ENCODE measurements around the gene AGPAT2.

The AGPAT2 gene

DNA sequence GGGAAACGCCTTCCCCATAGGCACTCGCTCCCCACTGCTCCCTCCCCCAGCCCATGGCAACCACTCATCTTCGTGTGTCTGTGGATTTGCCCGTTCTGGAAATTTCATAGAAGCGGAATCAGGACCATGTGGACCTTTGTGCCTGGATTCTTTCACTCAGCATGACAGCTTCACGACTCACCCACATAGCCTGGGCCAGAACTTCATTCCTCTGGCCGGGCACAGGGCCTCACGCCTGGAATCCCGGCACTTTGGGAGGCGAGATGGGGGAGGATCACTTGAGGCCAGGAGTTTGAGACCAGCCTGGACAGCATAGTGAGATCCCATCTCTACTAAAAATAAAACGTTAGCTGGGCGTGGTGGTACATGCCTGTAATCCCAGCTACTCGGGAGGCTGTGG, 13.0 kb upstream of the AGPAT2 start:
- DNase-seq: no peak

DNA sequence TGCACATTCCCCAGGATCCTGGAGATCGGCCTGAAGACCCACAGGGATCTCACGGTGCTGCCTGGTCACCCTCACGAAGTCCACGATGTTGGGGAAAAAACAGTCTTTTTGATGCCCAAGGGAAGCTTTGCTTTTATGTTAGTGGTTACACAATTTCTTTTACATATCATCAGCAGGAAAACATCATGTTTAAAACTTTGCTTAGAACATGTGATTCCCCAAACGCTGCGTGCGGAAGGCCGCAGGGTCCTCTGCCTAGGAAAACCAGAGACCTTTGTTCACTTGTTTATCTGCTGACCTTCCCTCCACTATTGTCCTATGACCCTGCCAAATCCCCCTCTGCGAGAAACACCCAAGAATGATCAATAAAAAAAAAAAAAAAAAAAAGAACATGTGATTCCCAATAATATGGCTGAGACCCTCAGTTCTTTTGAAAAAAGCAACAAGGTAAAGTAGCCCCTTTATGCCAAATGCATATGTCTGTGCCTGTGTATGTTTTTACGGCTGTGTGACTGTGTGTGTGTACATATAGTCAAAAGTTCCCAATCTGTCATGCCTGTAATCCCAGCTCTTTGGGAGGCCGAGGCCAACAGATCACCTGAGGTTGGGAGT, 11.5 kb upstream of the AGPAT2 start:
- DNase-seq: no peak

- no peak for DNase-seq
Observed at GRCh38 chr9:136697821-136698526, 10.7 kb upstream of the AGPAT2 start.

DNA sequence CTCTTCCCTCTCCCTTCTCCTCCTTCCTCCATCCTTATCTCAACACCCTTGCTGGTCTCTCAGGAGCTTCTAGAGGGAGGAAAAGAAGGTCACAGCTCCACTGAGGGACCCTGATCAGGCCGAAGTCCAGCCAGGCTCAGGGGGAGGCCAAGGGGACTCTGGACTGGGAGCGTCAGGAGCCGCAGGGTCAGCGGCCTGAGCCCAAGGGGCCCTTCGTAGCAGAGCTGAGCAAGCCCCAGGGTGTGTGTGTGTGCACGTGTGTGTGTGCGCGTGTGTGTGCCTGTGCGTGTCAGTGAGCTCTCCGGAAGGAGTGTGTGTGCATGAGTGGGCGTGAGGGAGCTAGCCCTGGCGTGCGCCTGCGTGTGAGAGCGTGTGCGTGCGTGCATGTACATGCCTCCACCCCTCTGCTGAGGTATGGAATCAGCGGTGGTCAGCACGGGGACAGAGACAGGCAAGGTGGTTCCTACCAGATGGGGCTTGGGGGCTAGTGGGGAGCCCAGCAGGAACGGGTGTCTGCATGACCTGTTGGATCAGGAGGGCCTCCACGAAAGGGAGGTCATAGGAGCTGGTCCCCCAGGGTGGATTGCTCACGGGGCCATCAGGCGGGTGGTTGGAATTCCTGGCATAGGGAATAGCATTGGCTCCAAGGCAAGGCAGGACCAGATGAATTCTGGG, 10.0 kb upstream of the AGPAT2 start:
- DNase-seq: no peak

GRCh38 chr9:136696502-136696901, 9.2 kb upstream of the AGPAT2 start:
- no peak for DNase-seq

GRCh38 chr9:136695955-136696354, 8.7 kb upstream of the AGPAT2 start:
- no peak for DNase-seq

DNA sequence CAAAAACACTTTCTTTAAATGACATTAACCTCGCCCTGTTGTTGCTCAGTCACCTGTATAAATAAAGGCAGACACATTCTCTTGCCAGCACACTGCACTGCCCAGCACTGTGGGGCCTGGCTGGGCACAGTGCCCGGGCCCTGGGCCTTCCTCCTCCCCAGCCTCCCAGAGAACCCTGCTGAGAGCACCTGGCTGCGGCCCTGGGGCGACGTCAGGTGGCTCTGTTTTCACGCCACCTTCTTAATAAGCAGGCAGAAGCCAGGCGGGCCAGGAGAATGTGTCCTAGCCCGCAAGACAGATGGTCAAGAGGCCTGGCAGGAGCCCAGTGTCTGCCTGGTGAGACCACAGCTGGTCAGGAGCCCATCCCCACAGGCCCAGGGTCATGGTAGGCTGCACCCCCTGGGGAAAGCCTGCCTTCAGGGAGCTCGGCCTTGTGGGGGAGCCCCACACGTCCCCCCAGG, 8.2 kb upstream of the AGPAT2 start:
- no peak for DNase-seq

DNA sequence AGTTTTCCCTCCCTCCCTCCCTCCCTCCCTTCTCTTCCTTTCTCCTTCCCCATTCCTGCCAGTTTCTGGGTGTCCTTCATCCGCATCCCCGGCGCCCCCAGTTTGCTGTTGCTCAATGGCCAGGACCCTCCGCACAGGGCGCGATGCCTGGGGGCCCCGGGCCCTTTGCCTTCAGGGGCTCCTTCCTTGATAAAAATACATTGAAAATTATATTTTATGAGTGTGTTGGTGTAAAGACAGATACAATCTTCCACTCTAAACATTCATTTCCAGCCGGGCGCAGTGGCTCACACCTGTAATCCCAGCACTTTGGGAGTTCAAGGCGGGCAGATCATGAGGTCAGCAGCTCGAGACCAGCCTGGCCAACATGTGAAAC, 7.6 kb upstream of the AGPAT2 start:
- DNase-seq: no peak

- DNase-seq: no peak
Observed at GRCh38 chr9:136694163-136694871, 7.1 kb upstream of the AGPAT2 start.

DNA sequence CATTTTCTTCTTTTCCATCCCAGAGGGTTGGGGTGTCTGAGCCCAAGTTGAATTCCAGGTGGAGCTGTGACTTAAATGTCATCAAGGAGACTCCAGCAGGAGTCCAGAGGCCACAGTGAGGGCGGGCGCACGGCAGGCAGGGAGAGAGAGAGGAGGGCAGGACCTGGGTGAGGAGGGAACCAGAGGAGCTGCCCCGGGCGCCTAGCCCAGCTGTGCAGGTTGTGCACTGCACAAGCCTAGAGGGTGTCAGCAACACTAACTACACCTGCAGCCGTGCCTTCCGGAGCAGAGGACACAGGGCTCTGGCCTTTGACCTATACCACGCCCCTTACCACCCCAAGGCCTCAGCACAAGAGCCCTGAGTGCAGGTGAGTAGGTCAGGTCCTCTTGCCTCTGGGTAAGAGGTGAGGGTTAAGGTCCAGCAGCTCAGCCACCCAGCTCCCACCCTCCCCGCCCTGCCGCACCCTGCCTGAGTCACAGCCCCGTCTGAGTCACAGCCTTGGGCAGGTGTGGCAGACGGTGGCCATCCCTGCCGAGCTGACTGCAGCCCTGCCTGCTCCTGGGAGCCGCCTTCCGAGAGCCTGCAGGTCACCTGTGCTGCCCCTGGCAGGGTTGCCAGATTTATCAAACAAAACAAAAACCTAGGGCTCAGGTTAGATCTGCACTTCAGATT, 6.4 kb upstream of the AGPAT2 start:
- no peak for DNase-seq

- no peak for DNase-seq
Observed at GRCh38 chr9:136693135-136693489, 5.9 kb upstream of the AGPAT2 start.

- no peak for DNase-seq
Observed at GRCh38 chr9:136692185-136693134, 5.2 kb upstream of the AGPAT2 start.

- no peak for DNase-seq
Observed at GRCh38 chr9:136691316-136692184, 4.3 kb upstream of the AGPAT2 start.

- DNase-seq: no peak
Observed at GRCh38 chr9:136690806-136691261, 3.6 kb upstream of the AGPAT2 start.

GRCh38 chr9:136690104-136690805, 3.0 kb upstream of the AGPAT2 start:
- no peak for DNase-seq

- no peak for DNase-seq
Observed at GRCh38 chr9:136689108-136689460, 1.8 kb upstream of the AGPAT2 start.

- DNase-seq: no peak
Observed at GRCh38 chr9:136688274-136689107, 1.2 kb upstream of the AGPAT2 start.

GRCh38 chr9:136687721-136688223, 515 bp upstream of the AGPAT2 start:
- no peak for DNase-seq

DNA sequence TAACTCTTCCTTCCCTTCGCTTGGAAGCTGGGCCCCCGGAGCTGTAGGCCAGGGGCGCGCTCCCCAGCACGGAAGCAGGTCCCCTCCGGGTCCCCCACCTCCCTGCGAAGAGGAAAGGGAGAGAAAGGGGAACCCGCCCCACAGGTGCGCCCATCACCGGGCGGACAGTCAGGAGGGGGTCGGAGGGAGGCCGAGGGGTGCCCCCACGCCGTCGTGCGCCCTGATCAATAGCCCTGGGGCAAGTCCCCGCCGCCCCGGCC, 793 bp downstream of the AGPAT2 start:
- no peak for DNase-seq

All from NCI-H187 (cell line).